ENCODE measurements around the gene CPLX3.

The CPLX3 gene

GRCh38 chr15:74878273-74878672 lies 51.8 kb downstream of the CPLX3 start:
- DNase-seq = no peak
